GM18867 (cell line): Measurements from ENCODE around the gene AGO4.
"Not testable (repeated sequence)": the region's sequence is repeated elsewhere in the genome, so short reads cannot be mapped to it uniquely, and the experiment has no call there.

Source experiments
- ATAC-seq: cut with Tn5 transposase; IDR thresholded peaks from one replicate; pipeline ENCODE4 v1.9.1; 2021; ENCODE audit warnings: mild to moderate bottlenecking, moderate library complexity; ENCODE audit not compliant: unreplicated experiment

Gene AGO4

DNA sequence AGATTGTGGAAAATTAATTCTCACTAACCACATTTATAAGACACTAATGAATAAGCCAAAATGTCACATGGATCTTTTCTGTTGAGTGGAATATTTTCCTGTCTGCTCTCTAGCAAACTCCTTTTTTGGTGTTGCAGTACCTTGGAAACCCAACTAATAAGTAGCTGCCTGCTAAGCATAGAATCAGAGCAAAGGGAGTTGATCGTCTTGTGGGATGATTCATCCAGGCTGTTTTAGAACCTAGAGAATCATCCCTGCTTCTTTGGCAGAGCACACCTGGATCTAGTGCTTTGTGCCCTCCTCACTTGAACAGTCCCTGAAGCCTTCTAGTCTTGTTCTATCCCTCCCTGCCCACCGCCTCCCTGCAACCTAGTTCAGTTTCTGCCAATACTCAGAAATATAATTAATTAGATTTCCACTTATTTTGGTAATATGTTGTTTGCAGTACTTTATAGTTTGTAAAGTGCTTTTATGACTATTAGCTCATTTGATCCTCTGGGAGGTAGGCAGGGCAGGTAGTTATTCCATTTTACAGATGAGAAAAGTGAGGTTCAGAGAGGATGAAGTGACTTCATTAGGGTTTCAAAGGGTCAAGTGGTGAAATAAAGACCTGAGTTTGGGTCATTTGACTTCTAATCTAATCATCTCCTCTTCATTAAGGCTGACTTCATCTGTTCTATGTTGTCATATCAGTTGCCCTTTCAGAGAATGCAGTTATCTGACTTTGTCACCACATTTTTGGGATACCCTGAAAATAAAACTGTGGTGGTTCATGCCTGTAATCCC, 2.5 kb downstream of the AGO4 start:
- no peak for ATAC-seq

DNA sequence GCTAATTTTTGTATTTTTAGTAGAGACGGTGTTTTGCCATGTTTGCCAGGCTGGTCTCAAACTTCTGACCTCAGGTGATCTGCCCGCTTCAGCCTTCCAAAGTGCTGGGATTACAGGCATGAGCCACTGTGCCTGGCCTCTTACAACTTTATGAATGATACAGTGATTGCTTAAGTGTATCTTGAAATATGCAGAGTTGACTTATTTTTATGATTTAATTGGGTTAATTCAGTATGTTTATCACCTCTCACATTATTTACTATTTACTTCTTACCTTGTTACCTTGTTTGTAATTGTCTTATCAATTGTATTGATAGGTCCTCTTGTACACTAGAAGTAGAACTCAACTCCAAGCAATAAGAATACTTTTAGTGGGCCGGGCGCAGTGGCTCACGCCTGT, 4.9 kb downstream of the AGO4 start:
- not testable (repeated sequence) for ATAC-seq

DNA sequence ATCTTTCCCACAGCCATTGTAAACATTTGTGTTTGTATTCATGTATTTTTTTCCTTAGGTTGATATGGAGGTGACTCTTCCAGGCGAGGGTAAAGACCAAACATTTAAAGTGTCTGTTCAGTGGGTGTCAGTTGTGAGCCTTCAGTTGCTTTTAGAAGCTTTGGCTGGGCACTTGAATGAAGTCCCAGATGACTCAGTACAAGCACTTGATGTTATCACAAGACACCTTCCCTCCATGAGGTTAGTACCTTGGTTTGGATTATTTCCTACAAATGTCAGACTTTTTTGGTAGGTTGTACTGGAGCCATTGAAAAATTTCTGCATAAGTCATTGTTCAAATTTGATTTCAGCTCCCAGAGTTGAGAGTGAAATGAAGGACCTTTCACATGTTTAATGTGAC, 17.4 kb downstream of the AGO4 start:
- ATAC-seq, result no peak

DNA sequence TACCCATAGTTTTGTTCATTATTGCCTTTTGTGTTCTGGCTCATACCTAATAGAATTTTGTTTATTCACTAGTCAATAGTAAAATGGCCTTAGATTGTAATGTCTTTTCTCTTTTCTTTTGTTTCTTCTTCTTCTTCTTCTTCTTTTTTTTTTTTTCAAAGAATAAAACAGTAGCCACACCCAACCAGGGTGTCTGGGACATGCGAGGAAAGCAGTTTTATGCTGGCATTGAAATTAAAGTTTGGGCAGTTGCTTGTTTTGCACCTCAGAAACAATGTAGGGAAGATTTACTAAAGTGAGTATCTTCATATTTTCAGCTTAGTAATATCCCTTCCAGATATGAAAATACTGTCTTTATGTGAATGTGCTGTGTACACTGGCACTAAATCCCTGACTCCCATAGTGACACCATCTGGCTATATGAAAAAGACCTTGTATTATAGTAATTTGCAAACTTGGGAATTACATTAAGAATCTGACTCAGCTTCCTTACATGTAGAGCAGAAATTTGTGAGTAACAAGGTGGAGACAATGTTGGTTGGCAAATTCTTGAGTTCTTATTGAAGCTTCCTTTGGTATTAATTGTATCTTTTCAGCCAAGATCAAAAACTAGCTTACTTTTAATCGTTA, 24.6 kb downstream of the AGO4 start:
- no peak for ATAC-seq

DNA sequence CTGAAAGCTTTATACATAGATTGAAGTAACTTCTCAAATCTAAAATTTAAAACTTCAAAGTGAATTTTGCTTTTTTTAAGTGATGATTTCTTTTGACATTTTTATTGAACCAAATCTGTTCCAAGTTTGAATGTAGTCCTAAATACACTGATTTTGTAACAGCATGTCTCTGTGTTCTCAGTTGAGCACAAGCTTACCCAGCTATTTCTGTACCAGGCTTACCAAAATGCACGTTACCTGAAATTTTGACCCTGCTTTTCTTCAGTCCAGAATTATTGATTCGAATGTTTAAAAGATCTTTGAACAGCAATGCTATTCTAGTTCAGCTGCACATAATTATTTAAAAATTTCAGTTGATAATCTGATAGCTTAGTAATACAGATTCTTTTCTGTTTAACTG, 25.6 kb downstream of the AGO4 start:
- no peak for ATAC-seq

DNA sequence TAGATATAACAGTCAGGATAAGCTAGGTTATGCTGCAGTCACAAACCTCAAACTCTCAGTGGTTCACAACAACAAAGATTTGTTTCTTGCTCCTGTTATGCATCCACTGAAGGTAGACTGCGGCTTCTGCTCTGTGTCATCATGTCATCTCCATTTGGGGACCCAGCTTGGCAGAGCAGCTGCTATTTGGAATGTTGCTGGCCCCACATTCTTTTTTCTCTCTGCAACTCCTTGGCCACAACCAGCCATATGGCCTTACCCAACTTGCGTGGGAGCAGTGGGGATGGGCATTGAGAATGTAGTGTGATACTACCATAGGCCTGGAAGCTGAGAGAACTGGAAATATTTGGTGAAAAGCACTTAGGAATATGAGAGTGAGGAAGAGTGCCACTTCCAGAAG, 26.4 kb downstream of the AGO4 start:
- no peak for ATAC-seq

DNA sequence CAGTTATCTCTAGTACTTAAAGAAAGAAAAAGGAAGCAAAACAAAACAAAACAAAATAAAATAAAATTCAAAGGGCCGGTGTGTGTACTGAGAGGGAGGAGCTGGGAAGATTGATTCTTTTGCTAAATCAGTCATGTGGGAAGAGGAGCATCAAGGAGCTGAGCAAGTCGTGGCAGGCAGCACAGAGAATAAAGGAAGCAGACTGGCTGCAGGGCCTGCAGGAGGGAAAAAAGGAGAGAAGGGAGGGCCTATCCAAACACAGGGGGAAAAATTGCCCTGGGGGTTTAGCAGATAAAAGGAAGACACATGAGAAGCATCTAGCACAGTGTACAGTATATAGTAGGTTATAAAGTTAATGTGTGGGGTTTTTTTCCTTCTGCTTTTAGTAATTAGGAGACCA, 27.6 kb downstream of the AGO4 start:
- no peak for ATAC-seq

DNA sequence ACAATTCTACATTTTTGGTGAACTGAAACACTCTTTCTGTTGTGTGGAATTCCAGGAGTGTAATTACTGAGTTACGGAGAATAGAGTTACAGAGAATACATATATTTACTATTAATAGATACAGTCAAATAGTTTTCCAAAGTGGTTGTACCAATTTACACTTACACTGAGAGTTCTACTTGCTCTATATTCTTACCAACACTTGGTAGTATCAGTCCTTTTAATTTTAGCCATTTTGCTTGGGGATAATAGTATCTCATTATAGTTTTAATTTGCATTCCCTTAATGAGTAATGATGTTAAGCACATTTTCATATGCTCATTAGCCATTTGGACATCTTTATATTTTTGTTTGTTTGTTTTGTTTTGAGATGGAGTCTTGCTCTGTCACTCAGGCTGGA, 28.9 kb downstream of the AGO4 start:
- no peak for ATAC-seq

DNA sequence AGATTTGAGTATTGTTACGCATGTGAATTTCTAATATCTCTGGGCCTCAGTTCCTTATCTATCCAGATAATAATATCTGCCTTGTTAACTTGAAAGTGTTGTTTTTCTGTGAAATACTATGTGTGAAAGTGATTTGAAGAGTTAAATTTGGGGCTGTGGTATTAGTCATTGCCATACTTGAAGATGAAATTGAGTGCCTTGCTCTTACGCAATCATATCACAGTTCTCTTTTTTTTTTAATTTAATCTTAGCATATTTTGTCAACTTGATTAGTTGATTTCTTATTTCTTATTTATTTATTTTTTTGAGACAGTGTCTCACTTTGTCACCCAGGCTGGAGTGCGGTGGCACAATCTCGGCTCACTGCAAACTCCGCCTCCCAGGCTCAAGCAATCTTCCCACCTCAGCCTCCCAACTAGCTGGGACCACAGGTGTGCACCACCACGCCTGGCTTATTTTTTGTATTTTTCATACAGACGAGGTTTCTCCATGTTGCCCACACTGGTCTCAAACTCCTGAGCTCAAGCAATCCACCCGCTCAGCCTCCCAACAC, 31.0 kb downstream of the AGO4 start:
- no peak for ATAC-seq

DNA sequence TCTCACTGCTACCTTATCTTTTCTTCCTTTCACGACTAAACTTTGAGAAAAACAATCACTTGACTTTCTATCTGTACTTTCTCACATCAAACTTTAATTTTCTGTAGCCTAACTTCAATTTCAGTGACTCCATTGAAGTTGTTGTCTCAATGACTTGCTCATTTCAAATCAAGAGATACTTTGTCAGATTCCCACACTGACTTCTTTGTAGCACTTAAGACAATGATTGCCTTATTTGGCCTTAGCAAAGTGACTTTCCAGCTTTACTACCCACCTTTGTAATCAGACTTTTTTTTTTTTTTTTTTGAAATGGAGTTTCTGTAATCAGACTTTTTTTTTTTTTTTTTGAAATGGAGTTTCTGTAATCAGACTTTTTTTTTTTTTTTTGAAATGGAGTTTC, 37.0 kb downstream of the AGO4 start:
- ATAC-seq, result no peak

DNA sequence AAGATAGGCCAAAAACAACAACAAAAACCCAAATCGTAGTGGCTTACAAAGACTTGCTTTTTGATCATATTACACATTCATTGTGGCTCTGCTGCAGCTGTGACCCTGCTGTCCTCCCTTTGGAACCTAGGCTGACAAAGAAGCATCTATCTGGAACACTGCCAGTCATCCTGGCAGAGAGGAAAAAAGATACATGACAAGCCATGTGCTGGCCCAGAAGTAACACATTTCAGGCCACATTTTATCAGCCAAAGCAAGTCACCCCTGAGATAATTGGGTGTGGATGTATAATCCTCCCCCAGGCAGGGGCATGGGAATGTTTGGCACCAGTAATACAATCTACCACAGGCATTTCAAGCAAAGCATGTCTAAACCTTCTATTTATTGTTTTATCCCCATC, 38.0 kb downstream of the AGO4 start:
- ATAC-seq, result no peak

DNA sequence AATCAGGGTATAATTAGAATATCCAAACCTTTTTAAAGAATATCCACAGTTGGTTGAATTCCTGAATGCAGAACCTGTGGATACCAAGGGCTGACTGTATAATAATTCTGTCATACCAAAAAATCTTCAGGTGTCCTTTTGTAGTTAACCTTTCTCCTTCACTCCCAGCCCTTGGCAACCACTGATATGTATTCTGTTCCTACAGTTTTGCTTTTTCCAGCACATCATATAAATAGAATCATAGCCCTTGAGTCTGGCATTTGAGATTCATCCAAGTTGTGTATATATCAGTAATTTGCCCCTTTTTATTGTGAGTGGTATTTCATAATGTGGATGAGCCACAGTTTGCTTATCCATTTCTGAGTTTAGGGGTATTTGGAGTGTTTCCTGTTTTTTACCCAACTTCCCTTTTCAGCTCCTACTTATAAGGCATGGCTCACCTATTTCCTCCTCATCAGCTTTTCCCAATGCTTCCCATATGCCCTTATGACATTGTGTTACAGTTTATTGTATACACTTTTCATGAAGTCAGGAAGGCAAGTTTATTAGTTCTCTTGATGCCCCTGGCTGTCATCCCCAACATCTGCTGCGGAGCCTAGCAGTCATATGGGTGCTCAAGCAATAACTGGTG, 40.2 kb downstream of the AGO4 start:
- ATAC-seq, result no peak

DNA sequence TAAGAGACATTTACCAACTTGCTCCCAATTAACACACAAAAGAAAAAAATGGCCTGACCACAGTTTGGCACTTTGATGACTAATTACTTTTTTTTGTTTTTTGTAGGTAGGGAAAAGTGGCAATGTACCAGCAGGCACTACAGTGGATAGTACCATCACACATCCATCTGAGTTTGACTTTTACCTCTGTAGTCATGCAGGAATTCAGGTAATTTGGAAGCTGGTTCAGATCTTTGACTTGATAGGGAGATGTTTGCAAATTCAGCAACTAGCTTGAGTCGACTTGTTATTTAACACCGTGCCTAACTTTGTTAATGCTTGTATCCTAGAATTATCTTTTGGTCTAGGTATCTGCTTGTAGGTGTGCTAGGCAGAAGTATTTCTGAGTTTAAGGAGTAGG, 42.2 kb downstream of the AGO4 start:
- ATAC-seq, result no peak

DNA sequence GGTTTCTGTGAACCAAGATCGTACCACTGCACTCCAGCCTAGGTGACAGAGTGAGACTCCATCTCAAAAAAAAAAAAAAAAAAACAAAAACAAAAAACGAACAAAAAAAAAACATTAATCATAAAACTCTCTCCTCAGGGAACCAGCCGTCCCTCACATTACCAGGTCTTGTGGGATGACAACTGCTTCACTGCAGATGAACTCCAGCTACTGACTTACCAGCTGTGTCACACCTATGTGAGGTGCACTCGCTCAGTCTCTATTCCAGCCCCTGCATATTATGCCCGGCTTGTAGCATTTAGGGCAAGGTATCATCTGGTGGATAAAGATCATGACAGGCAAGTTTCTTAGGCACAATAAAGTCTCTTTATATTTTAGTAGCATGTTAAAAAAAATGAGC, 42.9 kb downstream of the AGO4 start:
- no peak for ATAC-seq

DNA sequence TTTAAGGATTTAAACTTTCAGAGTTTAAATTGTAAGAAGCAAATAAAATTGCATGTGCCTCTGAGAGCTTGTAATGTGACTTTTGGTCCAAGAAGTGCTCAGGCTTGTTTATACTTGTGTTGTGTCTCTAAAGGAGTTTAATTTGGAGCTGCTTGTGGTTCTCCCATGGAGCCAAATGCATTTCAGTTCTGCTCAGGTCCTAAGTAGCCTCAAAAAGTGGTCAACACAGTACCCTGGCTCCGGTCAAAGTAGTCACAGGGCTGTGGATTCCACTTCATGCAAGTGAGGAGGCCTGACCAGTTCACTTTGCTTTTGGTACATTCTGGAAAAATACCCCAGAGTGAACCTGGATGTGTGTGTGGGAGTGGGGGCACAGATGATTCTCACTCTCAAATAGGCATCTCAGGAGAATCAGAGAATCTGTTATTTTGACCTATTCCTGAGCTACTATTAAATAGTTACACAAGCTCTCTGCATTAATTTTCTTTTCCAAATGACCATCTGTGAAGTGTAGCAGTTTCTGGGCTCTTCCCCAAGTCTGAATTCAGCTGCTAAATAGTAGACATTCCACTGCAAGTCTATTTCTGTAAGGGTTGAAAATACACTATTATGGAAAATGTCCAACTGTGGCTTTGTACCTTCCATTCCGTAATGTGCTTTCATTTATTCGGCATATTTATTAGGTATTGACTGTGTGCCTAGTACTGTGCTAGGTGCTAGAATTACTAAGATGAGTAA, 43.5 kb downstream of the AGO4 start:
- ATAC-seq, result no peak

DNA sequence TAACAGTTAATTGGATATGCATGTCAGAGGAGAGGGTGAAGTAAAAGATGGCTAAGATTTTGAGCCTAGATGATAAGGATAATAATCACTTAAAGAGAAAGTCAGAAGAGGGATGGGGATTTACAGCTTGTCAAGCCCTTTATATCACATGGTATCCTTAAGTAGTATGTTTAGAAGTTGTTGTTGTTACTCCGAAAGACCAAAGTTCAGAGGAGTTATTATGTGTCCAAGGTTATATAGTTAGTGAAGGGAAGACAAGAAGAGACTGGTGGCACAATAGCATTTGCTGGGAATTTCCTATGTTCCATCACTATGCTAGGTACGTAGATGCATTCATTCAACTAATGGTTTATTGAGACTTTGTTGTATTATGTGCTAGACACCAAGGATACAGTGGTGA, 44.4 kb downstream of the AGO4 start:
- ATAC-seq, result no peak

DNA sequence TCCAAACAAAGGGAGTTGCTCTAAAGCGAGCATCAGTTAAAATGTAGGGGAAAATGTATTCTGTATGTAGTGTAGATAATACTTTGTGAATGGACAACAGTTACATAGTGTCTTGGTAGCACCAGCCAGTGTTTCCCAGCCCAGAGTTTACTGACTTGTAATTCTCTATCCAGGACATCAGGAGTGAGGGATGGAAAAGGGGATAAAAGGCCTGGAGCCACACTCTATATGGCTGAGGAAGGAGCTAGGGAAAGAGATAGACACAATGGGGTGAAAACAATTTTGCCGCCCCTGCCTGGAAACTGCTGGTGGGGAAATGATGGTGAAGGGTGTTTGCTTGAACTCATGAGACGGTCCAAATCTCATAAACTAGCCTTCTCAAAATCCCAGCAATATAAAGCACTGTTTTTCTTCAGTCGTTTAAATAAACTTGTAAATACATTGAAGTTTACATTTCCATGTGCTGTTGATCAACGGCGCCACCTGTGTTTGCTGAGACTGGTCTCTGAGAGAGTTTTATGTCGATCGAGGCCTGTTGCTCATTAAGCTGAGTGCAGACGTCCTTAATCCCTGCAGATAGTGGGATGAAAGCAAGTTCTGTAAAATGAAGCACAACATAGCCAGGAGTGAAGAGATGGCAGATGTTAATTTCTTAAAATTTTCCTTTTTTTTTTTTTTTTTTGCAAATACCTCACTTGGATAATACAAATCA, 47.3 kb downstream of the AGO4 start:
- ATAC-seq, result no peak

DNA sequence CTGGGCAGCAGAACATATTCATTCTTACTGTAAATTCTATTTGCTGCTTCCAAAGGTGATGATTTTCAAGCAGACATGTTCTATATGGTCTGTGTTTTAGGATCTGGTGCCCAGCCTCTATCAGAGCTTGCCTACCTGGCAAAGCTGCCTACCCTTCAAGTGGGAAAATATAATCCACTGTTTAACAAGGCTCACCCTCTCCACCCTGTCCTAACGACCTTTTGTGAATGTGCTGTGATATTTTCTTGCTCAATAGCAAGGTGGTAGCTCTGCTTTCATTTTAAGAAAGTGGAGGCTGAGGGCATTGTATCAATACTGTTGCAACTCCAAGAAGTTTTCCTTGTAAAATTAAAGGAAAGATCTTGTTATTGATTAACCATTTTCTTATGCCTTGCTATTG, 49.1 kb downstream of the AGO4 start:
- ATAC-seq, result no peak

DNA sequence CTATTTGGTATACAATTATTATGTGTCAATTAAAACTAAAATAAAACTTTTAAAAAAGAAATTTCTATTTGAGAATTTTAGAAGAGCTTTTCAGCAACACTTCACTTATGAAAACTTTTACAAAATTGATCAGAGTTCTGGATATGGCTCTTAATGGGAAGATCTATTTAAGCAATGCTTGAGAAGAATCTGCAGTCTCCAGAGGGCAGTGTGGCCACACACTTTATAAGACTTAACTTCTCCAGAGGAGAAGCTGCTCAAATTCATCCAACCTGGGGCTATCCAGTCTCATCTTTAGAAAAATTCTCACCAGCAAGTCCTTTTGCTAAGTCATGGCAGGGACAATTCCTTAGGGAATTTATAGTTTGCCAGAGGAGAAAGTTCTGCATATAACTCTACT, 50.0 kb downstream of the AGO4 start:
- ATAC-seq, result no peak

DNA sequence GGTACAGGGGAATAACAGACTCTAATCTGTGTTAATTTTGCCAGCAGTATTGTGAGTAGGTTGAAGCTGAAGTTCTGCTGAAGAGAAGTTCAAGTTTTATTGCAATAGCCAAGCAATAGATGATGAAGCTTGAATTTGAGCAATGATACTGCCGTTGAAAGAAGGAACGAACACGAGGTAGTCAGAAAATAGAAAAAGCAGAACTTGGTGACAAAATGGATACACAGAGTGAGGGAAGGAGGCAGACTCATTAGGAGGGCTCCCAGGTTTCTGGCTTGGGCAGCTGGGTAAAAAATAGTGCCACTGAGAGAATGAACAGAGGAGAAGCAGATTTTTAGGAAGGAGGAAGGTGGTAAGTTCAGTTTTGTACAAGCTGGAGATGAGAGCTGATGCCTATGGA, 52.9 kb downstream of the AGO4 start:
- no peak for ATAC-seq

DNA sequence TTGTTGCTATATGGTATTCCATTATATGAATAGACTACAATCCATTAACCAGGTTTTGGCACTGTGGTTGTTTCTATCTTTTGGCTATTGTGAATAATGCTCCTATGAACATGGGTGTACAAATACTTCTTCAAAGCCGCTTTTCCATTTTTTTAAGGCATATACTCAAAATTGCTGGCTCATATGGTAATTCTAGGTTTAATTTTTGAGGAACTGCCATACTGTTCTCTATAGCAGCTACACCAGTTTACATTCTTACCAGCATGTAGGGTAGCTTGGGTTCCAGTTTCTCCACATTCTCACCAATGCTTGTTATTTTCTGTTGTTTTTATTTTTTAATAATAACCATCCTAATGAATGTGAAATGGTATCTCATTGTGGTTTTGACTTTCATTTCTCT, 55.3 kb downstream of the AGO4 start:
- no peak for ATAC-seq
